Measurements from ENCODE around the gene PTRH1. TPM values are rescaled to one million over a fixed set of nuclear protein-coding genes. Genes with fewer than 3 reads are reported as not detected.

PTRH1 gene
- total RNA-seq, 1 experiment from 2014 or later: 21.8 TPM

- no peaks in the 10 kb centered on the region for H3K79me2 ChIP-seq (ENCODE audit: insufficient read depth, low read length)
- no peak overlapping the region for H3K27ac ChIP-seq (ENCODE audit: low read depth, low read length)
- peaks cover 0 to 3% of the 10 kb centered on the region in 2 experiments; a peak in 1 of 4 replicates for H3K36me3 ChIP-seq (ENCODE audit: control insufficient read depth in 1 of 2, insufficient read depth in 2 of 2, low read length in 2 of 2)
- BruUV-seq (replicated peaks): no TSS peak
- H3K9me3 ChIP-seq (ENCODE audit: control insufficient read depth in 1 of 2, insufficient read depth in 1 of 2, low read depth in 1 of 2, low read length in 2 of 2): no peaks in the 10 kb centered on the region
- H3K4me2 ChIP-seq (ENCODE audit: low read length): no peak overlapping the region
- ChIA-PET RAD21 (ENCODE audit: low non-redundant PET in 1 of 2, low total read pairs in 2 of 2, uncharacterized antibody in 2 of 2, unreplicated experiment in 2 of 2) (no interaction called here), POLR2A (interaction anchor here (0.6 kb wide), 1 partner anchor 587 kb away, joined by 3 read pairs; no protein-coding TSS in a partner anchor), CTCF (interaction anchor here (1.5 kb wide), 1 partner anchor 52 kb away, joined by 5 read pairs; the partner anchor contains the start of gene TOR2A)
- H4K20me1 ChIP-seq (ENCODE audit: insufficient read depth): no peaks in the 10 kb centered on the region
- TF ChIP-seq POLR2A (IDR thresholded peaks at IDR 0.05; ENCODE audit: borderline replicate concordance, extremely low read depth, insufficient read depth, insufficient read length) (no peak), FOSL1 (IDR thresholded peaks at IDR 0.05; ENCODE audit: low read depth) (no peak), REST (IDR thresholded peaks at IDR 0.05; ENCODE audit: low read depth) (no peak), EZH2phosphoT487 (IDR thresholded peaks at IDR 0.05; ENCODE audit: borderline replicate concordance) (no peak), CBX3 (IDR thresholded peaks at IDR 0.05; ENCODE audit: low read depth) (no peak), ZNF274 (IDR thresholded peaks at IDR 0.05; ENCODE audit: low read depth, low read length) (no peak), YY1 (IDR thresholded peaks at IDR 0.05; ENCODE audit: extremely low read depth, insufficient replicate concordance, low read depth, low read length) (no peak), ZBTB33 (IDR thresholded peaks at IDR 0.05; ENCODE audit: extremely low read depth, insufficient replicate concordance, low read length) (no peak), RAD21 (IDR thresholded peaks at IDR 0.05; ENCODE audit: low read depth) (no peak), CEBPB (IDR thresholded peaks at IDR 0.05; ENCODE audit: low read depth) (no peak), SRF (IDR thresholded peaks at IDR 0.05; ENCODE audit: low read depth) (no peak), CTCF (IDR thresholded peaks at IDR 0.05 in 2 of 3, conservative IDR thresholded peaks at IDR 0.05 in 1 of 3; ENCODE audit: borderline replicate concordance in 1 of 3, insufficient read depth in 1 of 3, low read depth in 2 of 3, low read length in 2 of 3) (no peak), JUND (IDR thresholded peaks at IDR 0.05) (no peak), EGR1 (IDR thresholded peaks at IDR 0.05; ENCODE audit: low read depth) (no peak), MAX (IDR thresholded peaks at IDR 0.05) (no peak), TCF7L2 (IDR thresholded peaks at IDR 0.05; ENCODE audit: borderline replicate concordance, extremely low read depth, insufficient read depth, insufficient read length) (no peak), SP1 (IDR thresholded peaks at IDR 0.05; ENCODE audit: low read depth) (no peak), POLR2AphosphoS5 (IDR thresholded peaks at IDR 0.05; ENCODE audit: low read depth, low read length) (no peak), SIN3A (IDR thresholded peaks at IDR 0.05; ENCODE audit: low read depth) (no peak)
- H3K4me3 ChIP-seq (replicated peaks in 1 of 2; ENCODE audit: low read depth in 1 of 2, low read length in 2 of 2): no peak overlapping the region
- H3K27me3 ChIP-seq (ENCODE audit: insufficient read depth, low read length): no peaks in the 10 kb centered on the region
- H3K4me1 ChIP-seq (ENCODE audit: control insufficient read depth in 1 of 2, insufficient read depth in 2 of 2, low read length in 2 of 2): peaks cover 0 to 9% of the 10 kb centered on the region in 2 experiments; a peak in 1 of 4 replicates
- ATAC-seq: no peak
- H3K9me2 ChIP-seq (ENCODE audit: insufficient read depth): no peaks in the 10 kb centered on the region
- H2AFZ ChIP-seq (ENCODE audit: low read depth, low read length, poor library complexity, severe bottlenecking): no peak overlapping the region
- intact Hi-C loops (cut with micrococcal nuclease): no loop called here
- no peak for DNase-seq (ENCODE audit: low read depth, low spot score)
- H3K9ac ChIP-seq (ENCODE audit: low read length): no peak overlapping the region
Observed at GRCh38 chr9:127682351-127683136, 32.9 kb downstream of the PTRH1 start.
